AG04450 (cell line): Measurements from ENCODE around the gene KPNA6. TPM values are rescaled to one million over a fixed set of nuclear protein-coding genes. Genes with fewer than 3 reads are reported as not detected.
A peak's percentile ranks its signal among the peaks of the same experiment; 100 is the strongest.
"Not testable (repeated sequence)": the region's sequence is repeated elsewhere in the genome, so short reads cannot be mapped to it uniquely, and the experiment has no call there.

ENCODE experiments used
- CTCF ChIA-PET: fragments of 300-600, 350-600 bp; formaldehyde crosslinking; extraction: SDS; loops from one replicate; lab custom pipeline; 2022; ENCODE audit warnings: antibody characterized with exemption, inconsistent platforms; lab: Charles Lee
- POLR2A ChIA-PET: fragments of 350-600 bp; formaldehyde crosslinking; extraction: SDS; loops from one replicate; lab custom pipeline; 2021; ENCODE audit warnings: antibody characterized with exemption, inconsistent platforms; lab: Yijun Ruan, JAX
- DNase-seq: peaks from one replicate; pipeline ENCODE4 v3.0.0-alpha.2; 2011; ENCODE audit warnings: low read depth, low spot score
- H3K27ac ChIP-seq: one replicate; pipeline ENCODE4 v1.5.1; 2012; ENCODE audit warnings: low read depth, low read length, control low read depth
- H3K27me3 ChIP-seq: one replicate; pipeline ENCODE4 v1.6.0; 2012; ENCODE audit warnings: low read length; ENCODE audit not compliant: control insufficient read depth, insufficient read depth
- H3K4me3 ChIP-seq: 2 replicates; pipeline ENCODE4 v1.5.1; 2011; ENCODE audit warnings: mild to moderate bottlenecking, low read depth, low read length, control low read depth
- H3K9me3 ChIP-seq: 2 replicates; pipeline ENCODE4 v1.5.1; 2012; ENCODE audit warnings: low read length; ENCODE audit not compliant: control insufficient read depth, insufficient read depth
- polyA plus RNA-seq: library from polyadenylated mRNA; depleted of rRNA; stranded (reverse); fragments of >200 nt; gene quantifications from 2 replicates; pipeline ENCODE4 v1.2.3, GENCODE V29; 2011
- TF ChIP-seq, protein P1 (sequence below): IDR thresholded peaks from 2 replicates; pipeline ENCODE4 v1.5.1; 2011; ENCODE audit warnings: low read depth, low read length, control low read depth, inconsistent platforms

KPNA6 gene
- polyA plus RNA-seq, 1 experiment, result 45.9 TPM

DNA sequence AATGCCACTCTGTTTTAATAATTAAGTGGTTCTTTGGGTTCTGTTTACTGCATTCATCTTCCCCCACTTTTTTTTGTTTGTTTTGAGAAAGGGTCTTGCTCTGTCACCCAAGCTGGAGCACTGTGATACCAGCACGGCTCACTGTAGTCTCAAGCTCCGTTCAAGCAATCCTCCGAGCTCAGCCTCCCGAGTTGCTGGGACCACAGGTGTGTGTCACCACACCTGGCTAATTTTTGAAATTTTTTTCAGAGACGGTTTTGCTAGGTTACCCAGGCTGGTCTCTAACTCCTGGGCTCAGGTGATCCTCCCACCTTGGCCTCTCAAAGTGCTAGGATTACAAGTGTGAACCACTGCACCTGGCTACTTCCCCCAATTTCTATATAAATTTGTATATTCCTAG lies 29.3 kb downstream of the KPNA6 start:
- no peak for DNase-seq
- CTCF ChIA-PET, result no interaction called here

DNA sequence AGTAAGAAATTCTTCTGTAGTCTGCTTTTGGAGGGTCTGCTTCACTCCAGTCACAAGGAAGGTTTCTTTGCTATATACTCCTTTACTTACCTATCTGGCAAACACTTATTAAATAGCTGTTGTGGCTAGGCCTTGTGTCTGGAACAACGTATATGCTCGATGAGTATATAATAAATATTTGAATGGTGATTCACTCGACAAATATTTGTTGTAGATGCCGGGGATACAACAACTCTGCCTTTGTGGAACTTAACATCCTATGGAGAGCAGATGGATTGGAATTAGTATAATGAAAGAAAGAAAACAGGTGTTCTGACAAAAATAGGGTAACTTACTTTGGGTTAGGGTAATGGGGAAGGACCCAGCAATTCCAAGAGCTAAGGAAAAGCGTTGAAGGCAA lies 31.1 kb downstream of the KPNA6 start:
- no peaks in the 10 kb centered on the region for H3K9me3 ChIP-seq
- no peak overlapping the region for H3K4me3 ChIP-seq
- no peak overlapping the region for H3K27ac ChIP-seq
- TF ChIP-seq, protein P1, sequence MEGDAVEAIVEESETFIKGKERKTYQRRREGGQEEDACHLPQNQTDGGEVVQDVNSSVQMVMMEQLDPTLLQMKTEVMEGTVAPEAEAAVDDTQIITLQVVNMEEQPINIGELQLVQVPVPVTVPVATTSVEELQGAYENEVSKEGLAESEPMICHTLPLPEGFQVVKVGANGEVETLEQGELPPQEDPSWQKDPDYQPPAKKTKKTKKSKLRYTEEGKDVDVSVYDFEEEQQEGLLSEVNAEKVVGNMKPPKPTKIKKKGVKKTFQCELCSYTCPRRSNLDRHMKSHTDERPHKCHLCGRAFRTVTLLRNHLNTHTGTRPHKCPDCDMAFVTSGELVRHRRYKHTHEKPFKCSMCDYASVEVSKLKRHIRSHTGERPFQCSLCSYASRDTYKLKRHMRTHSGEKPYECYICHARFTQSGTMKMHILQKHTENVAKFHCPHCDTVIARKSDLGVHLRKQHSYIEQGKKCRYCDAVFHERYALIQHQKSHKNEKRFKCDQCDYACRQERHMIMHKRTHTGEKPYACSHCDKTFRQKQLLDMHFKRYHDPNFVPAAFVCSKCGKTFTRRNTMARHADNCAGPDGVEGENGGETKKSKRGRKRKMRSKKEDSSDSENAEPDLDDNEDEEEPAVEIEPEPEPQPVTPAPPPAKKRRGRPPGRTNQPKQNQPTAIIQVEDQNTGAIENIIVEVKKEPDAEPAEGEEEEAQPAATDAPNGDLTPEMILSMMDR, result no peak
- no peaks in the 10 kb centered on the region for H3K27me3 ChIP-seq
- POLR2A ChIA-PET, result interaction anchor here (0.6 kb wide), 1 partner anchor 348 kb away, joined by 4 read pairs; no protein-coding TSS in a partner anchor
- DNase-seq, result no peak
- CTCF ChIA-PET, result interaction anchor here (1.0 to 1.1 kb wide), 2 partner anchors 30 to 65 kb away, joined by 3 to 4 read pairs; partner anchors contain the start of gene KPNA6

More for the DNA sequence above, 29.3 kb downstream of the KPNA6 start:
- Histone ChIP-seq H3K27me3 (no peaks in the 10 kb centered on the region), H3K9me3 (no peaks in the 10 kb centered on the region), H3K27ac (no peak overlapping the region), H3K4me3 (no peak overlapping the region)
- TF ChIP-seq, protein P1, result no peak
- POLR2A ChIA-PET, result no interaction called here

DNA sequence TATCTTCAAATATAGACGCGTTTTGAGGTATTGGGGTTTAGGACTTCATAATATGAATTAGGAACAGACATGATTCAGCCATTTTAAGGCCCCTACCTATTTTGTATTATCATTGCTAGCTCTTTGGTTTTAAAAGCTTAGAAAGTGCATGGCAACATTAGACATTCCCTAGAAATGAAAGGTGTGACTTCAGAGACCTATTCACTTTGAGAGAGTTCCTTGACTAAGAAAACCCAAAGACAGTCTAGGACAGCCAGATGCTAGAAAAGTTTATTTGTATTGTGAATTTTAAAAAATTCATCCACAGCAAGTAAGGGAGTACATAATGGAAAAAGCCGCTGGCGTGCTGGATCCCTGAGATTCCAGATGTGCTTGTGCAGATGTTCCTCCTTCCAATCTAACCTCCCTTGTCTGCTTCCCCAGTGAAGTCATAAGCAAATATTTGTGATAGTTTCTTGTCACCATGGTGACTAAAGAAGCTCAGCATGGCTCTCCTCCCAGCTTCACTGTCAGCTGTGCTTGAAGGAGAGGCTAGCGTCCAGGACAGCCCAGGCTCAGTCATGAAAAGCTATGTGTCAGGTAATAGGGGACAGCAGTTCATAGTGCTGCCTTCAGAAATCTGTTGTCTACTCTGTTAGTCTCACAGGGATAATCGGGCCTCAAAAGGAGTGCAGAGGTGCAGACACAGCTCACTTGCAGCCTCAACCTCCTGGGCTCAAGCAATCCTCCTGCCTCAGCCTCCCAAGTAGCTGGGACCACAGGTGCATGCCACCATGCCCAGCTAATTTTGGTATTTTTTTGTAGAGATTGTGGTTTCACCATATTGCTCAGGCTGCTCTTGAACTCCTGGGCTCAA lies 34.8 kb downstream of the KPNA6 start:
- no peaks in the 10 kb centered on the region for H3K27me3 ChIP-seq
- peaks cover 6% of the 10 kb centered on the region for H3K9me3 ChIP-seq
- CTCF ChIA-PET, result interaction anchor here (1.2 kb wide), 1 partner anchor 32 kb away, joined by 3 read pairs; no protein-coding TSS in a partner anchor
- no peak overlapping the region for H3K4me3 ChIP-seq
- TF ChIP-seq, protein P1, result no peak
- DNase-seq, result peak; percentile 52
- POLR2A ChIA-PET, result interaction anchor here (0.6 kb wide), 1 partner anchor 35 kb away, joined by 14 read pairs; the partner anchor contains the start of gene KPNA6
- peak overlapping the region; percentile 49 for H3K27ac ChIP-seq

DNA sequence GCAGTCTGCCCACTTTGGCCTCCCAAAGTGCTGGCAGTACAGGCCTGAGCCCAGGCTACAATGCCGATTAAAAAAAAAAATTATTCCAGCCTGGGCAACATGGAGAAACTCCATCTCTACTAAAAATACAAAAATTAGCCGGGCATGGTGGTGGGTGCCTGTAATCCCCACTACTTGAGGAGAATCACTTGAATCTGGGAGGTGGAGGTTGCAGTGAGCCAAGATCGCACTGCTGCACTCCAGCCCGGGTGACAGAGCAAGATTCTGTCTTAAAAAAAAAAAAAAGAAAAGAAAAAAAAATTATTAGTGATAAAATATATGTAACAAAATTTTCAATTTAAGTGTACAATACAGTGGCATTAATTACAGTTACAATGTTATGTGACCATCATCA lies 35.4 kb downstream of the KPNA6 start:
- POLR2A ChIA-PET, result interaction anchor here (0.6 kb wide), 1 partner anchor 35 kb away, joined by 14 read pairs; the partner anchor contains the start of gene KPNA6
- H3K4me3 ChIP-seq, H3K9me3 ChIP-seq, H3K27me3 ChIP-seq, DNase-seq, H3K27ac ChIP-seq: not testable (repeated sequence)
- CTCF ChIA-PET, result interaction anchor here (1.2 kb wide), 1 partner anchor 32 kb away, joined by 3 read pairs; no protein-coding TSS in a partner anchor

DNA sequence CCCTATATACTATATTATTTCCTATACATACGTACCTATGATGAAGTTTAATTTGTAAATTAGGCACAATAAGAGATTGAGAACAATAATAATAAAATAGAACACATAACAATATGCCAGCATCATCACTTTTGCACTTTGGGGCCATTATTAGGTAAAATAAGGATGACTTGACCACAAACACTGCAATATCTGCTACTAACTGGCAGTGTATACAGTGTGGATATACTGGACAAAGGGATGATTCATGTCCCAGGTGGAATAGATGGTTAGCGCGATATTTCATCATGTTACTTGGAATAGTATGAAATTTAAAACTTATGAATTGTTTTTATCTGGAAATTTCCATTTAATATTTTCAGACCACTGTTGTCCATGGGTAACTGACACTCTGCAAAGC lies 36.2 kb downstream of the KPNA6 start:
- no peak for DNase-seq
- Histone ChIP-seq H3K9me3 (peaks cover 7% of the 10 kb centered on the region), H3K27me3 (no peaks in the 10 kb centered on the region), H3K27ac (no peak overlapping the region), H3K4me3 (no peak overlapping the region)
- POLR2A ChIA-PET, result no interaction called here
- TF ChIP-seq, protein P1, result no peak
- CTCF ChIA-PET, result no interaction called here

DNA sequence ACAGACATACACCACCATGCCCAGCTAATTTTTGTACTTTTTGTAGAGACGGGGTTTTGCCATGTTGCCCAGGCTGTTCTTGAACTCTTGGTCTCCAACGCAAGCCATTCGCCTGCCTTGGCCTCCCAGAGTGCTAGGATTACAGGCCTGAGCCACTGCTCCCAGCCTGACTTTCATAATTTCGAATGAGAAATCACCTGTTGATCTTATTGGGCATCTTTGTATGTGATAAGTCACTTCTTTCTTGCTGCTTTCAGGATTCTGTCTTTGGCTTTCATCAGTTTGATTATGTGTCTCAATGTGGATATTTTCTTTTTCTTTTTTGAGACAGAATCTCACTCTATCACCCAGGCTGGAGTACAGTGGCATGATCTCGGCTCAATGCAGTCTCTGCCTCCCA lies 39.9 kb downstream of the KPNA6 start:
- H3K9me3 ChIP-seq, H3K27me3 ChIP-seq, H3K27ac ChIP-seq, H3K4me3 ChIP-seq, DNase-seq, CTCF ChIA-PET: not testable (repeated sequence)
- POLR2A ChIA-PET, result interaction anchor here (0.6 kb wide), 1 partner anchor 74 kb away, joined by 3 read pairs; no protein-coding TSS in a partner anchor
